OCI-LY1 (cell line): Measurements from ENCODE around the gene ARHGAP8.

Experiments
- EZH2 ChIP-seq: fragments of 200-600 bp; sonication (generic), shearing (Covaris generic); IDR thresholded peaks from 2 replicates; pipeline ENCODE4 v1.8.0; 2017; ENCODE audit warnings: borderline replicate concordance, mixed run types, mild to moderate bottlenecking, antibody characterized with exemption, low read length, moderate library complexity, mixed read lengths
- TF ChIP-seq, protein P1 (sequence below): fragments of 200-600 bp; sonication (generic), shearing (Covaris generic); IDR thresholded peaks from 2 replicates; pipeline ENCODE4 v1.5.1; 2017; ENCODE audit warnings: mild to moderate bottlenecking, antibody characterized with exemption, low read length, moderate library complexity, mixed read lengths

DNA sequence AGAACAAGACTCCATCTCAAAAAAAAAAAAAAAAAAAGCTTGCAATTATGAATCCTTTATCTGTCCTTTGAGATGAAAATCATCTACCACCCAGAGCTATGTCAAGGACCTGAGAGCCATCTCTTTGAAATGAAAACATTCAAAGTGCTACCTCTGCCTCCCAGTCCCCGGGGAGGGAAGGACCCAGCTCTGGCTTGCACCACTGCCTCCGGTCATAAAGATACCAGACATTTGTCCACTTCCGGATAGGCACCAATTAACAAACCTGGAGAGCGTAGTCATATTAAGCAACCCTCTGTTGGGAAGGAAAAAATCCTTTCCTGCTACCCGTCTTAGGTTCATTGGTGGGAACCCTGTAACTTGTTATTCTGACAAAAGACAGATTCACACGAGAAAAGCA, 98.6 kb downstream of the ARHGAP8 start:
- TF ChIP-seq, protein P1, sequence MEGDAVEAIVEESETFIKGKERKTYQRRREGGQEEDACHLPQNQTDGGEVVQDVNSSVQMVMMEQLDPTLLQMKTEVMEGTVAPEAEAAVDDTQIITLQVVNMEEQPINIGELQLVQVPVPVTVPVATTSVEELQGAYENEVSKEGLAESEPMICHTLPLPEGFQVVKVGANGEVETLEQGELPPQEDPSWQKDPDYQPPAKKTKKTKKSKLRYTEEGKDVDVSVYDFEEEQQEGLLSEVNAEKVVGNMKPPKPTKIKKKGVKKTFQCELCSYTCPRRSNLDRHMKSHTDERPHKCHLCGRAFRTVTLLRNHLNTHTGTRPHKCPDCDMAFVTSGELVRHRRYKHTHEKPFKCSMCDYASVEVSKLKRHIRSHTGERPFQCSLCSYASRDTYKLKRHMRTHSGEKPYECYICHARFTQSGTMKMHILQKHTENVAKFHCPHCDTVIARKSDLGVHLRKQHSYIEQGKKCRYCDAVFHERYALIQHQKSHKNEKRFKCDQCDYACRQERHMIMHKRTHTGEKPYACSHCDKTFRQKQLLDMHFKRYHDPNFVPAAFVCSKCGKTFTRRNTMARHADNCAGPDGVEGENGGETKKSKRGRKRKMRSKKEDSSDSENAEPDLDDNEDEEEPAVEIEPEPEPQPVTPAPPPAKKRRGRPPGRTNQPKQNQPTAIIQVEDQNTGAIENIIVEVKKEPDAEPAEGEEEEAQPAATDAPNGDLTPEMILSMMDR, result no peak
- TF ChIP-seq EZH2, result no peak
